GM12873 (cell line): ENCODE measurements around the gene ANKRD33B.

Experiments
- CTCF ChIP-seq: IDR thresholded peaks from 2 replicates; pipeline ENCODE4 v1.5.1; 2012; ENCODE audit warnings: low read depth, mild to moderate bottlenecking, moderate library complexity, low read length, control low read depth; ENCODE audit not compliant: insufficient read depth; ENCODE audit errors: missing control alignments

Gene ANKRD33B

DNA sequence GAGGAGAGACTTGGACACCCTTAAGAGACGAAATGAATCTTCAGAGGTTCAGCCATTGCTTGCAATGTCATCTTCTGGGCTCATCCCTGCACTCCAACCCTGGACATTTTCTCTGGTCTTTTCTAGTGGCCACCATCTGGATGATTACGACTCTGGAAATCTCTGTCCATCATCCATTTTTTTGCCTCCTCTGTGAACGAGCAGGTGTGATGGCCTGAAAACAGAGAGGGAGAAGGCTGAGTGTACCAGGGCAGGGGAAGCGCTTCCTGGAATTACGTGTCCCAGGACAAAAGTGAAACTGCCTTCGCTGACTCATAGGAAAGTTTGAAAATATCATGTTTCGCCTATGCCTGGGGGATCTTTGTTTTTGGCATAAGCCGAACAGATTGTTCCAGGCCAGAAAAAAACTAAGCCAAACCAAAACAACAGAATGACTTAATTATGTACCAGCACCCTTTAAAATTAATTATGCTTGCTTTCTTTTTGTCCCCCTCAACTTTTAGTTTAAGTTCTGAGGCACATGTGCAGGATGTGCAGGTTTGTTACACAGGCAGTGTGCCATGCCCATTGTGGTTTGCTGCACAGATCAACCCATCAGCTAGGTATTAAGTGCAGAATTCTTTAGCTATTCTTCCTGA is 31.9 kb downstream of the ANKRD33B start:
- TF ChIP-seq CTCF, result no peak

- no peak for TF ChIP-seq CTCF
Measured at GRCh38 chr5:10596310-10596703, 32.4 kb downstream of the ANKRD33B start.

DNA sequence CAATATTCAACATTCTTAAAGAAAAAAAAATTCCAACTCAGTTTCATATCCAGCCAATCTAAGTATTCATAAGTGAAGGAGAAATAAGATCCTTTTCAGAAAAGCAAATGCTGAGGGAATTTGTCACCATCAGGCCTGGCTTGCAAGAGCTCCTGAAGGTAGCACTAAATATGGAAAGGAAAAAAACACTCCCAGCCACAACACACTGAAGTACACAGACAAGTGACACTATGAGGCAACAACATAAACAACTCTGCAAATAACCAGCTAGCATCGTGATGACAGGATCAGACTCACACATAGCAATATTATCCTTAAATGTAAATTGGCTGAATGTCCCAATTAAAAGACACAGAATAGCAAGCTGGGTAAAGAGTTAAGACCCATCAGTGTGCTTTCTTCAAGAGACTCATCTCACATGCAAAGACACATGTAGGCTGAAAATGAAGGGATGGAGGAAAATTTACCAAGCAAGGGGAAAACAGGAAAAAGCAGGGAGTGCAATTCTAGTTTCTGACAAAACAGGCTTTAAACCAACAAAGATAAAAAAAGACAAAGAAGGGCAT is 33.1 kb downstream of the ANKRD33B start:
- no peak for TF ChIP-seq CTCF

DNA sequence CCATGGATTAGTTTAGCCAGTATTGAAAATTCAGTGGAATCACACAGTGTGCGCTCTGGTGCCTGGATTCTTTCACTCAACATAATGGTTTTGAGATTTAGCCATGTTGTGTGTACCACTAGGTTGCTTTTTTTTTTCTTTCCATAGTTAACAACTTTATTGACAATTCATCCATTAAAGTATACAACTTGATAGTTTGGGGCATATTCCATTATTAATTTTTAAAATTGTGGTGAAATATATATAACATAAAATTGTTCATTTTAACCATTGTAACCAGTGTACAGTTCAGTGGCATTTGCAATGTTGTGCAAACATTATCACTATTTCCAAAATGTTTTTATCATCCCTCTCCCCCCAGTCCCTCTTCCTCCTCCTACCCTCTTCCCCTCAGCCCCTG is 35.2 kb downstream of the ANKRD33B start:
- no peak for TF ChIP-seq CTCF

DNA sequence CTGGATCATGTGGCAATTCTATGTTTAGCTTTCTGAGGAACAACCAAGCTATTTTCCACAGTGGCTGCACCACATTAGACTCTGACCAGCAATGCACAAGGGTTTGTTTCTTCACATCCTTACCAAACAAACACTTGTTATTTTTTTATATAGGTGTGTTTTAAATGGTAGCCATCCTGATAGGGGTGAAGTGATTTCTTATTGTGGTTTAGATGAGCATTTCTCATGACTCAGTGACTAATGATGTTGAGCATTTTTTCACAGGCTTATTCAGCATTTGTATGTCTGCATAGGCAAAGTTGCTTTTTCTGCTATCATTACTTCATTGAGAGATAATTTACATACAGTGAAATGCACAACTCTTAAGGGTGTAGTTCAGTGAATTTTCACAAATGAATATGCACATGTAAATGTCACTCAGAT is 36.0 kb downstream of the ANKRD33B start:
- no peak for TF ChIP-seq CTCF

- no peak for TF ChIP-seq CTCF
Measured at GRCh38 chr5:10600626-10601245, 36.9 kb downstream of the ANKRD33B start.

- no peak for TF ChIP-seq CTCF
Measured at GRCh38 chr5:10601246-10602030, 37.6 kb downstream of the ANKRD33B start.
